Testis (tissue), 3 donors: ENCODE data around the gene SCEL. TPM values are rescaled to one million over a fixed set of nuclear protein-coding genes. Genes with fewer than 3 reads are reported as not detected.

Experiments
- DNase-seq: peaks from one replicate; pipeline ENCODE4 v3.0.0-alpha.2; 2019
- H3K27ac ChIP-seq, 2 donors: fragments of 200-600 bp; sonication (generic); one replicate each; pipeline ENCODE4 v1.5.1; 2019
- H3K27me3 ChIP-seq: fragments of 200-600 bp; sonication (generic); one replicate; pipeline ENCODE4 v1.5.1; 2019
- H3K36me3 ChIP-seq: fragments of 200-600 bp; sonication (generic); one replicate; pipeline ENCODE4 v1.5.1; 2017; ENCODE audit warnings: low read depth; ENCODE audit errors: missing control alignments
- H3K4me1 ChIP-seq: fragments of 200-600 bp; sonication (generic); one replicate; pipeline ENCODE4 v1.5.1; 2019
- H3K4me3 ChIP-seq, 2 donors: fragments of 200-600 bp; sonication (generic); one replicate each; pipeline ENCODE4 v1.5.1; 2017 to 2019
- H3K9me3 ChIP-seq: fragments of 200-600 bp; sonication (generic); one replicate; pipeline ENCODE4 v1.5.1; 2017
- POLR2A ChIP-seq: fragments of 450-650 bp; IDR thresholded peaks from one replicate; pipeline ENCODE4 v1.6.1; 2017; ENCODE audit warnings: antibody characterized with exemption, mild to moderate bottlenecking, moderate library complexity
- WGBS, 2 donors: methylation state at CpG; one replicate each; pipeline ENCODE4 v1.1.5; 2018; 5-methylcytosine and 5-hydroxymethylcytosine counted together
- intact Hi-C: fragments of 100-400 bp; cut with DNase I; formaldehyde crosslinking; loops from one replicate; pipeline ENCODE4 v1.15.1; 2023; ENCODE audit warnings: low total_unique reads
- polyA plus RNA-seq: library from polyadenylated mRNA; stranded (reverse); fragments of 350-450 nt; fragmentation: Illumina TruSeq; extraction: RNeasy Lipid Tissue Mini Kit (QIAGEN cat#74804); gene quantifications from one replicate; pipeline ENCODE4 v1.2.3, GENCODE V29; 2014; ENCODE audit warnings: low read depth, low replicate concordance; ENCODE audit not compliant: insufficient read depth
- total RNA-seq, 2 donors: library from RNA; depleted of rRNA; stranded (reverse); fragments of >200 nt; gene quantifications; one replicate each; pipeline ENCODE4 v1.2.3, GENCODE V29; 2016
- TF ChIP-seq, protein P1 (sequence below), 3 experiments: fragments of 450-650 bp in 2 of 3; fragments of 200-600 bp in 1 of 3; sonication (generic) in 1 of 3; IDR thresholded peaks; one replicate each; pipeline ENCODE4 v1.5.1; 2016 to 2019; ENCODE audit warnings: antibody characterized with exemption in 3 of 3, mild to moderate bottlenecking in 2 of 3, moderate library complexity in 1 of 3

SCEL gene
- total and polyA plus RNA-seq, 3 donors from 2014 or later = 2.5 to 3.5 (median 2.5) TPM

DNA sequence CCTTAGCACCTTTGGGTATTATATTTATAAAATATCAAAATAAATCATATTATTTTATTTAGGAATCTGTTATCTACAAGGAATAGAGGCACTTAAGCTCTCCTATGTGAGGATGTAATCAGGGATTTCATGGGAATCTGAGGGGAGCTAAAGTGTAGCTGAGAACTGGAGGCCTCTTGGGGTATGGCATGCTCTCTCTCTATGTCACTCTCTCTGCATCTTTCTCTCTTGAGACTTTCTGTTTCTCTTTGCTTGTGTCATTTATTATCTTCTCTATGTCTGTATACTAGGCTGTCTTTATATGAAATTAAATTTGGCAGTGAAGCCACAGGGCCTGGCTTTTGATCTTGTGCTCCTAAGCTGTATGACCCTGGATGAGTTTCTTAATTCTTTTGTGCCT, 37.7 kb upstream of the SCEL start:
- Histone ChIP-seq H3K4me1 (no peaks in the 10 kb centered on the region), H3K36me3 (no peaks in the 10 kb centered on the region), H3K9me3 (no peaks in the 10 kb centered on the region), H3K27ac (no peak overlapping the region), H3K27me3 (no peaks in the 10 kb centered on the region), H3K4me3 (no peak overlapping the region)
- DNase-seq = no peak
- TF ChIP-seq POLR2A = no peak
- TF ChIP-seq, protein P1, sequence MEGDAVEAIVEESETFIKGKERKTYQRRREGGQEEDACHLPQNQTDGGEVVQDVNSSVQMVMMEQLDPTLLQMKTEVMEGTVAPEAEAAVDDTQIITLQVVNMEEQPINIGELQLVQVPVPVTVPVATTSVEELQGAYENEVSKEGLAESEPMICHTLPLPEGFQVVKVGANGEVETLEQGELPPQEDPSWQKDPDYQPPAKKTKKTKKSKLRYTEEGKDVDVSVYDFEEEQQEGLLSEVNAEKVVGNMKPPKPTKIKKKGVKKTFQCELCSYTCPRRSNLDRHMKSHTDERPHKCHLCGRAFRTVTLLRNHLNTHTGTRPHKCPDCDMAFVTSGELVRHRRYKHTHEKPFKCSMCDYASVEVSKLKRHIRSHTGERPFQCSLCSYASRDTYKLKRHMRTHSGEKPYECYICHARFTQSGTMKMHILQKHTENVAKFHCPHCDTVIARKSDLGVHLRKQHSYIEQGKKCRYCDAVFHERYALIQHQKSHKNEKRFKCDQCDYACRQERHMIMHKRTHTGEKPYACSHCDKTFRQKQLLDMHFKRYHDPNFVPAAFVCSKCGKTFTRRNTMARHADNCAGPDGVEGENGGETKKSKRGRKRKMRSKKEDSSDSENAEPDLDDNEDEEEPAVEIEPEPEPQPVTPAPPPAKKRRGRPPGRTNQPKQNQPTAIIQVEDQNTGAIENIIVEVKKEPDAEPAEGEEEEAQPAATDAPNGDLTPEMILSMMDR (IDR thresholded peaks at IDR 0.05) = no peak
- intact Hi-C loops = no loop called here

DNA sequence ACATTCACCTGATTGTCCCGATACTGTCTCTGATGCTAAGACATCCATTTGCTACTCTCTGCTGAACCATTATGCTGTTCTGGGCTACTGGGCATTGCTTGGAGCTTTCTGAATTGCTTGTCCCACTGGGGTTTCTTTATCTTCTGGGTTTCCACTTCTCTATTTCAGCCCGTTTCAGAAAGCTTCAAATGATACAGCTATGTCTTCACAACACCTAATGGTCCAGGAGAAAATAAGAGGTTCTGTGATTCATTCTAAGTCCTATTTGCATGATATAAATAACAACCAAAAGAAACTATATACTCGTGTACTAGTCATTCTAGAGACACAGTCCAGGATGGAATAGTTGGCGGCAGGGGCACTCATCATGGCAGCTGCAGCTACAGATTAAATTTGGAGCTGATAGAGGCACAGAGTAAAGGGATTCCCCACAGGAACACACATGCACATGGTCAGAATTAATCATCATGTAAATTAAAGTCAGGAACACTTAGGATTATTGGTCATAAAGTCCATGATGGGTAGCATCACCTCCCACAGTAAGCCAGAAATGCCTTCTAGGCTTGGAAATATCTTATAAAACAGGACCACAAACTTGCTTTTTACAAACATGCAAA, 33.3 kb upstream of the SCEL start:
- 75 to 83% methylated on average over 4 of the region's 4 CpGs for WGBS, 2 donors
- H3K4me3 ChIP-seq = no peak overlapping the region
- TF ChIP-seq, protein P1 (IDR thresholded peaks at IDR 0.05) = no peak
- no peak for TF ChIP-seq POLR2A
- no peak for DNase-seq
- H3K36me3 ChIP-seq = no peaks in the 10 kb centered on the region
- intact Hi-C loops = no loop called here
- no peaks in the 10 kb centered on the region for H3K4me1 ChIP-seq
- H3K27me3 ChIP-seq = no peaks in the 10 kb centered on the region
- no peaks in the 10 kb centered on the region for H3K9me3 ChIP-seq
- H3K27ac ChIP-seq = no peak overlapping the region

GRCh38 chr13:77503398-77503797, 32.1 kb upstream of the SCEL start:
- DNase-seq = no peak
- intact Hi-C loops = no loop called here
- no peaks in the 10 kb centered on the region for H3K27me3 ChIP-seq
- no peak for TF ChIP-seq POLR2A
- TF ChIP-seq, protein P1 (IDR thresholded peaks at IDR 0.05) = no peak
- no peak overlapping the region for H3K27ac ChIP-seq
- H3K9me3 ChIP-seq = no peaks in the 10 kb centered on the region
- H3K4me1 ChIP-seq = no peaks in the 10 kb centered on the region
- no peak overlapping the region for H3K4me3 ChIP-seq
- H3K36me3 ChIP-seq = no peaks in the 10 kb centered on the region
- 78 to 92% methylated on average over 5 of the region's 5 CpGs for WGBS, 2 donors

DNA sequence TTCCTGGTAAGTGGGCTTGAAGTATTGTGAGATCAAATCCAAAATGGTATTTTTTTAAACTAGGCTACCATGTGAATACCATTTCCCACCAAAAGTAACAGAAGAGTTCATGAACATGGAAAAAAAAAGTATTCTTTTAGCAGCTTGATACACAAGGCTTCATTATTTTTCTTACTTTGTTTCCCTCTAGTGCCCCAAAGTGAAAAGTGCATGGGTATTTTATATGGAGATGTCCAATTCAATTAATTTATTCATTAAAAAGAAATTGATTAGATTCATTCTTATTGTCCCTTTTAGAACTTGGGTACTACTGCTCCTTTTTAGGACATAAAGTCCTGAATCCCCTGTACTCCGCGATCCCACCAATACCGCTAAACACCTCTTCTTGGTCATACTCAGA, 28.6 kb upstream of the SCEL start:
- Histone ChIP-seq H3K4me3 (no peak overlapping the region), H3K4me1 (no peaks in the 10 kb centered on the region), H3K36me3 (no peaks in the 10 kb centered on the region), H3K27ac (no peak overlapping the region), H3K27me3 (no peaks in the 10 kb centered on the region), H3K9me3 (no peaks in the 10 kb centered on the region)
- TF ChIP-seq, protein P1 (IDR thresholded peaks at IDR 0.05) = peak in 1 of 3 experiments; percentile 39
- no peak for TF ChIP-seq POLR2A
- no peak for DNase-seq
- intact Hi-C loops = no loop called here
- 68 to 86% methylated on average over 3 of the region's 3 CpGs for WGBS, 2 donors
